Mucosa of gallbladder (tissue), 1 donor: Measurements from ENCODE around the gene KRTAP5-6. TPM values are rescaled to one million over a fixed set of nuclear protein-coding genes. Genes with fewer than 3 reads are reported as not detected.
"Not testable (repeated sequence)": the region's sequence is repeated elsewhere in the genome, so short reads cannot be mapped to it uniquely, and the experiment has no call there.

ENCODE experiments used
- DNase-seq: peaks from one replicate; pipeline ENCODE4 v3.0.0-alpha.2; 2020; ENCODE audit warnings: low spot score
- total RNA-seq: library from RNA; stranded (reverse); gene quantifications from one replicate; pipeline ENCODE4 v1.2.1, GENCODE V29; 2021
- donor health status: DM: no; HTN: no; CAD: no.

KRTAP5-6 gene
- total RNA-seq, 1 donor from 2014 or later, result not detected

- not testable (repeated sequence) for DNase-seq
Measured at GRCh38 chr11:1661454-1662269, 35.3 kb upstream of the KRTAP5-6 start.

DNA sequence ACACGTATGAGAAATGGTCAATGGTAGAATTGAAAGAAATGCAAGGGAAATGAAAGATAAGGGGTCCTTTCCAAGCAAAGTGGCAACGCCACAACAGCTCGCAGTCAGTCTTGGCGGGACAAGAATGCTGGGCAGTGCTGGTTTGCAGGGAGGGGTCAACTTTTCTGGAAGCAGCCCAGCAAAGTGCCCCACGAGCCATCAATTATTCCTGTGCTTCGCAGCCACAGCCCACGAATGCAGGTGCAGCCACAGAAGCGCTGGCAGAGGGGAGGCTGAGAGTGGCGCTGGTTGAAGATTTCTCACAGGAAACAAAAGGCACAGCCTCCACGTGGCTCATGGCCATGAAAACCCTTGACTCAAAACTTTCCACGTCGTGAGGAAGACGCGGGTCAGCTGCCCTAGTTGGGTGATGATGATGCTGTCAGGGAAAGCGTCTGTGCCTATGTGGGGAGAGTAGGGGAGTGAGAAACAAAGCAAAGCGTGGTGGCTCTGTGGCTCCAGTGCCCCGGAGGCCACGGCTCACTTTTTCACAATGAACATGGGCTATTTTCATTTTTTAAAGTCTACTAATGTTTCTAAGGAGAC is 34.2 kb upstream of the KRTAP5-6 start:
- not testable (repeated sequence) for DNase-seq

DNA sequence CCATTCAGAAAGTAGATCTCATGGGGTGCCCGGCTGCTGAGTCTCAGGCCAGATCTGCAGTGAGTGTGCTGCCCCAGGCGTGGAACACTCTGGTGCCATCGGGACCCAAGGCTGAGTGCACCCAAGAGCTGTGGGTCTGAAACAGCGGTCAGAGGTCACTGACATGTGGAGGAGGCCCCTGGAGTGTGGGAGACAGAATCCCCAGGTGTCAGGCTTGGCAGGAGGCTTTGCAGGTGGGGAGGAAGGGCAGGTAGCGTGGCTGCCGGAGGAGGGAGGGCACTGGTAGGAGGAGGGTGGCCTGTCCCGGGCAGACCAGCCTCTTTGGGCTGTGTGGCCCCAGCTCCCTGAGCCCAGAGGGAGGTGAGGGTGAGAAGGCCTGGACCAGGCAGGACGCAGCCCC is 31.7 kb upstream of the KRTAP5-6 start:
- DNase-seq, result no peak

DNA sequence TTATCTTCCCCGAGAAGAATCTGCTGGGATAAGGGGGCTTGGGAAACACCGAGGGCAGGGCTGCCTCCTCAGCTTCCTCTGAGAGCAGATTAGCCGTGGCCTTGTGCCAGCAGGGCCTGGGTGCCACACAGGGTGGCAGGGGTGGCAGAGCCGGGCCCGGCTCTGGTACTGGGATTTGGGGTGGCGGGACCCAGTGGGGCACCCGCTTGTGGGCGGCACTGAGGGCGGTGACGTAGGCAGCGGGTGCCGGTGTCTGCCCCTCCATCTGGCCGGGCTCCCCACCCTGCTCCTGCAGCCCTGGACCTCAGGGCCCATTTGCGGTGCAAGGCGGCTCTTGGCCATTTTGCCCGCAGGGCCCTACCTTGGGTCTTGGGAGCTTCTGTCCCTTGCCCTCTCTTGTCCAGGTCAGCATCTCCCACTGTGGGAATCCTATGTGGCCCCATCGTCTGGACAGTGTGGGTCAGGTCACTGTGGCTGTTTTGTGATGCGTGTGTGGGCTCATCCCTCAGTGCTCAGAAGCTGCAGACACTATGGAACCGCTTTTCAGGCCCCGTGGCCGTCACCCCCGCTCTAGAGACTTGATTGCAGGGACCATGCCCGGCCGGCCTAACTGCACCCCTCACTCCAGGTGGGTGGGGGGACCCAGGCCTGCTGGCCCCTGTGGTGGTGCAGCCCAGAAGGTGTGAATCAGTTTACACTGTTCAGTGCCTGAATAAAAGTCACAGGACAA is 29.7 kb upstream of the KRTAP5-6 start:
- DNase-seq, result no peak

- no peak for DNase-seq
Measured at GRCh38 chr11:1667906-1668305, 29.1 kb upstream of the KRTAP5-6 start.

GRCh38 chr11:1668911-1669473 is 28.0 kb upstream of the KRTAP5-6 start:
- no peak for DNase-seq

GRCh38 chr11:1669546-1670218 is 27.3 kb upstream of the KRTAP5-6 start:
- DNase-seq, result peak; percentile 36

GRCh38 chr11:1670457-1670856 is 26.5 kb upstream of the KRTAP5-6 start:
- not testable (repeated sequence) for DNase-seq

GRCh38 chr11:1670905-1671371 is 26.1 kb upstream of the KRTAP5-6 start:
- DNase-seq, result no peak

GRCh38 chr11:1671658-1672057 is 25.3 kb upstream of the KRTAP5-6 start:
- DNase-seq, result no peak

GRCh38 chr11:1672613-1673350 is 24.2 kb upstream of the KRTAP5-6 start:
- DNase-seq, result no peak

GRCh38 chr11:1673446-1674172 is 23.4 kb upstream of the KRTAP5-6 start:
- no peak for DNase-seq

DNA sequence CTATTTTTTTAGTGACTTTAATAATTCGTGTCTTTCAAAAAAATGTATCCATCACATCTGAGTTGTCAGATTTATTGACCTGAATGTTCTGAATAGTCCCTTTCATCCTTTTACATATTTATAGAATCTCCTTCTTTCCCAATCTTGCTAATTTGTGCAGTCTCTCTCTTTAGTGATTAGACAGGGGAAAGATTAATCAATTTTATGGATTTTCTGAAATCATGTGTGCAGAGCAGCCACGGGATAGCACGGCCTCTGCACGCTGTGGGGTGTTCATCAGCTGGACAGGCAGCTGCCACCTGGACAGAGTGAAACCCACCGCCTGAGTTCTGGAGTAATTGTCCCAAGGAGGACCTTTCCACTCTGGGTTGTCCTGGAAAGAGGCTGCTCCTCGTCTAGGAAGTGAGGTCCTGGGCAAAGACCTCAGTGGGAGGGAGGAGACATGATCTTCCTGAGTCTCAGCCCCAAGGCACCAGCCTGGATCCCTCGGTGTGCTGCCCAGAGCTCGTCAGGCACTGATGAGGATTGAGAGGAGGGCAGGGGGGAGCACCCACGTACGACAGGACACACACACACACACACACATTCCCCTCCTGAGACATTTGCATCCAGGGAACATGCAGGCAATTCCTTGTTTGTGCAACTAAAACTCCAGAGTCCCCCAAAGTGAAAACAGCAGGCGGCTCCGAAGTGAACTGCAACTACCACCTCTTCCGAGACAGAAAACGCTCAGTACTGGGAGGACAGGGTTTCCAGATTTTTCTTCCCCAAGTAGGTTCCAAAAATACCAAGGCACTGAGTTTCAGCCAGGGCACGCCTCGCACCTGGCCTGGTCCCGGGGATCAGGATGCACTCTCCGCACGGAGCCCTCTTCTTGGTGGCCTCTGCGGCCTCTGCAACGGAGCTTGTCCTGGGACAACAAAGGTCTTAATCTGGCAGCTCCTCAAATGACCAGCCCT is 22.5 kb upstream of the KRTAP5-6 start:
- DNase-seq, result no peak

DNA sequence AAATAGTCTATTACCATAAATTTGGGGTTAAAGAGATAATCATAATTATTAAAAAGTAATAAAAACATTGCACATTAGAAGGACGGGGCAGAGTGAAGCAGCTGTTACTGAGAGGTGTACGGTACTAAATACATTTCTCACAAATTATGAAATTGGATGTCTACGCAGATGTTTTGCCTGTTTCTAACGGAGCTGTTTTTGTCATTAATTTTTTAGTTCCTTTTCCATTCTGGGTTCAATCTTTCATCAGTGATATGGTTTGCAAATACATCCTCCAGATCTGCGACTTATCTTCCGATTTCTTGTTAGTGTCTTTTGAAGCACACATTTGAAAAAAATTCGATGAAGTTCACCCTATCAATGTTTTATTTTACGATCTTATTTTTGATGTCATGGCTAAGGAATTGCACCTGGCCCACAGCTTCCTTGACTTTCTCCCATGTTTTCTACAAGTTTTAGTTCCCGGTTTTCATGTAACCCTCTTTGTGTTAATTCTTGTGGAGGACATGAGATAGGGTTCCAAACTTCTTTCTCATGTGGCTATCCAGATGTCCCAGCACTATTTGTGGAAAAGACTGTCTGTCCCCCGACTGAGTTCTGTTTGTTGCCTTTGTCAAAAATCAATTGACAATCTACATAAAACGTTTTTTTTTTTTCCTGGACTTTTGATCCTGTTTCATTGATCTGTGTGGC is 21.3 kb upstream of the KRTAP5-6 start:
- no peak for DNase-seq

DNA sequence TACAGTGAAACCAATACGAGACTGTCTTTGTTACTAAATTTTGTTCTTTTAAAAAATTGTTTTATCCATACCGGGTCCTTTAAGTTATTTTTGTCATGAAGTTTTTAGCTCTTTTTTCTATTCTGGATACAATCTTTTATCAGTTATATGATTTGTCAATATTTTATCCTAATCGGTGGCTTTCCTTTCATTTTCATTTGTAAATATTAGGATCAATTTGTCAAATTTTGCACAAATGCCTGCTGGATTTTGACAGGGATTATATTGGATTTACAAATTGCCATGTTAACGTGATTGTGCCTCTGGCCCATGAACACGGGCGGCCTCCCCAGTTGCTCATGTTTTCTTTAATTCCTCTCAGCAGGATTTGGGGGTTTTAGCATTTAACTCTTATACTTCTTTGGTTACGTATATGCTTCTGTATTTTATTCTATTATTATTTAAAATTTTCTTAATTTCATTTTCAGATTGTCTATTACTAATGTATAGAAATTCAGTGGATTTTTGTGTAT is 20.7 kb upstream of the KRTAP5-6 start:
- no peak for DNase-seq

DNA sequence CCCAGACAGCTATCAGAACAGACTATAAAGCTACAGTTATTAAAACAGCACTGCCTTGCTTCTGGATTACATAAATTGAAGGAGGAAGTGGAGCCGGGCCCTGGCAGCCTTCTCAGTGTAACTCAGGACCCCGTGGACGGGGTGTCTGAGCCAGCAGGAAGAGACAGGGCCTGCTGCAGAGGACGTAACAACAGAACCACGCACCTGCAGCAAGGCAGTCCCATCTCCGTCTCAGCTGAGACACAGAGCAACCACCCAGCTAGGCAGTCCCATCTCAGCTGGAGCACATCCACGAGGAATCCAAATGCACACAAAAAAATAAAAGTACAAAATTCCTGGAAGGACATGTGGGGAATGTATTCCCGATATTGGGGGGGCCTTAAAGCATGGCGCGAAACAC is 17.1 kb upstream of the KRTAP5-6 start:
- DNase-seq, result no peak

DNA sequence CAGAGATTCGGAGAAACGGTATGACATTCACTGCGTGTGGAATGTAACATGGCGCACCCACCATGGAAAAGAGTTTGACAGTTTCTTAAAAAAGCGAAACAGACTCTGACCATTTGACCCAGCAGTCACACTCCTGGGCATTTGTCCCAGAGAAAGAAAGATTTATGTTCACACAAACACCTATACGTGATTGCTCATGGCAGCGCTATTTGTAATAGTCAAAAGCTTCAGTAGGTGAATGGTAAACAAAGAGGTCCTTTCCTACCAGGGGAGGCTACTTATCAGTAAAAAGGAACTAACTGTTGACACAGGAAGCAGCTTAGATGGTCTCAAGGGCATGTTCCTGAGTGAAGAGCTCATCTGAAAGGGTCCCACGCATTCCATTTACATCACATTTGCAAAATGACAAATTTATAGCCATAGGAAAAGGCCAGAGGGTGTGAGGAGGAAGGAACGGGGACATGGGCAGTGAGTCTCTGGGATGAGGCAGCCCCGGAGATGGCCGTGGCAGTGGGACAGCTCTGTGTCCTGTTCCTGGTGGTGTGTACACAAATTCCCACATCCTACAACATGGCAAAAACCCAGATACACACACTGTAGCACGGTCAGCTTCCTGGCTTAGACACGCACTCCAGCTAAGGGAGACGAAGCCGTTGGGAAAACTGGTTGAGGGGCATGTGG is 14.6 kb upstream of the KRTAP5-6 start:
- DNase-seq, result no peak

- DNase-seq, result not testable (repeated sequence)
Measured at GRCh38 chr11:1683216-1683615, 13.8 kb upstream of the KRTAP5-6 start.
